ENCODE measurements around the gene INTS7.

GRCh38 chr1:211915924-211916323, 119.4 kb downstream of the INTS7 start:
- TF ChIP-seq CTCF (optimal IDR thresholded peaks at IDR 0.05 in 1 of 3, IDR thresholded peaks at IDR 0.05 in 1 of 3, conservative IDR thresholded peaks at IDR 0.05 in 1 of 3; ENCODE audit: extremely low read depth in 1 of 3, insufficient read depth in 2 of 3, low read length in 3 of 3) (no peak), EZH2 (IDR thresholded peaks at IDR 0.05; ENCODE audit: low read length) (no peak)
